Measurements from ENCODE around the gene ACVR1C. TPM values are rescaled to one million over a fixed set of nuclear protein-coding genes. Genes with fewer than 3 reads are reported as not detected.
"Not testable (repeated sequence)": the region's sequence is repeated elsewhere in the genome, so short reads cannot be mapped to it uniquely, and the experiment has no call there.

ACVR1C gene
- total RNA-seq, 2 donors from 2014 or later = 0.67 to 1.1 TPM

GRCh38 chr2:157526070-157526469, 102.6 kb downstream of the ACVR1C start:
- Histone ChIP-seq H3K9me3 (no peaks in the 10 kb centered on the region), H3K27ac (no peak overlapping the region), H3K4me1 (no peaks in the 10 kb centered on the region), H3K36me3 (no peaks in the 10 kb centered on the region), H3K27me3 (no peaks in the 10 kb centered on the region), H3K4me3 (no peak overlapping the region)
- TF ChIP-seq, protein P1, sequence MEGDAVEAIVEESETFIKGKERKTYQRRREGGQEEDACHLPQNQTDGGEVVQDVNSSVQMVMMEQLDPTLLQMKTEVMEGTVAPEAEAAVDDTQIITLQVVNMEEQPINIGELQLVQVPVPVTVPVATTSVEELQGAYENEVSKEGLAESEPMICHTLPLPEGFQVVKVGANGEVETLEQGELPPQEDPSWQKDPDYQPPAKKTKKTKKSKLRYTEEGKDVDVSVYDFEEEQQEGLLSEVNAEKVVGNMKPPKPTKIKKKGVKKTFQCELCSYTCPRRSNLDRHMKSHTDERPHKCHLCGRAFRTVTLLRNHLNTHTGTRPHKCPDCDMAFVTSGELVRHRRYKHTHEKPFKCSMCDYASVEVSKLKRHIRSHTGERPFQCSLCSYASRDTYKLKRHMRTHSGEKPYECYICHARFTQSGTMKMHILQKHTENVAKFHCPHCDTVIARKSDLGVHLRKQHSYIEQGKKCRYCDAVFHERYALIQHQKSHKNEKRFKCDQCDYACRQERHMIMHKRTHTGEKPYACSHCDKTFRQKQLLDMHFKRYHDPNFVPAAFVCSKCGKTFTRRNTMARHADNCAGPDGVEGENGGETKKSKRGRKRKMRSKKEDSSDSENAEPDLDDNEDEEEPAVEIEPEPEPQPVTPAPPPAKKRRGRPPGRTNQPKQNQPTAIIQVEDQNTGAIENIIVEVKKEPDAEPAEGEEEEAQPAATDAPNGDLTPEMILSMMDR (IDR thresholded peaks at IDR 0.05) = no peak
- no peak for DNase-seq (ENCODE audit: low spot score)

GRCh38 chr2:157523270-157524247, 105.1 kb downstream of the ACVR1C start:
- Histone ChIP-seq H3K27me3 (no peaks in the 10 kb centered on the region), H3K27ac (no peak overlapping the region), H3K36me3 (no peaks in the 10 kb centered on the region), H3K9me3 (no peaks in the 10 kb centered on the region), H3K4me1 (no peaks in the 10 kb centered on the region), H3K4me3 (no peak overlapping the region)
- TF ChIP-seq, protein P1 (IDR thresholded peaks at IDR 0.05) = no peak
- DNase-seq (ENCODE audit: low spot score) = no peak

DNA sequence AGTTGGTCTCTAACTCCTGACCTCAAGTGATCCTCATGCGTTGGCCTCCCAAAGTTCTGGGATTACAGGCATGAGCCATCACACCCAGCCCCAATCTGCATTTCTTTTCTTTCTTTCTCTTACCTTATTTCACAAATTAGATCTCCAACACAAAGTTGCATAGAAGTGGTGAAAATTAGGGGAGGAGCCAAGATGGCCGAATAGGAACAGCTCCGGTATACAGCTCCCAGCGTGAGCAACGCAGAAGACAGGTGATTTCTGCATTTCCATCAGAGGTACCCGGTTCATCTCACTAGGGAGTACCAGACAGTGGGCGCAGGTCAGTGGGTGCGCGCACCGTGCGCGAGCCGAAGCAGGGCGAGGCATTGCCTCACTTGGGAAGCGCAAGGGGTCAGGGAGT, 113.7 kb downstream of the ACVR1C start:
- DNase-seq (ENCODE audit: low spot score); H3K4me3 ChIP-seq; H3K9me3 ChIP-seq; H3K4me1 ChIP-seq; H3K27ac ChIP-seq; H3K27me3 ChIP-seq; H3K36me3 ChIP-seq: not testable (repeated sequence)

- no peak for DNase-seq (ENCODE audit: low spot score)
- TF ChIP-seq, protein P1 (IDR thresholded peaks at IDR 0.05) = peak in 1 of 2 donors; percentile 25
- H3K4me3 ChIP-seq = no peak overlapping the region
- H3K4me1 ChIP-seq = no peaks in the 10 kb centered on the region
- no peak overlapping the region for H3K27ac ChIP-seq
- H3K36me3 ChIP-seq = no peaks in the 10 kb centered on the region
- peaks cover 0 to 3% of the 10 kb centered on the region in 2 donors for H3K9me3 ChIP-seq
- no peaks in the 10 kb centered on the region for H3K27me3 ChIP-seq
These were observed 118.9 kb downstream of the ACVR1C start for GRCh38 chr2:157509744-157510143.

GRCh38 chr2:157508676-157509075, 120.0 kb downstream of the ACVR1C start:
- no peak for DNase-seq (ENCODE audit: low spot score)

GRCh38 chr2:157506586-157506985, 122.1 kb downstream of the ACVR1C start:
- DNase-seq (ENCODE audit: low spot score) = no peak
- Histone ChIP-seq H3K4me1 (no peaks in the 10 kb centered on the region), H3K9me3 (peaks cover 0 to 3% of the 10 kb centered on the region in 2 donors), H3K36me3 (no peaks in the 10 kb centered on the region), H3K4me3 (no peak overlapping the region), H3K27me3 (no peaks in the 10 kb centered on the region), H3K27ac (no peak overlapping the region)
- TF ChIP-seq, protein P1 (IDR thresholded peaks at IDR 0.05) = no peak

More at GRCh38 chr2:157508676-157509075, 120.0 kb downstream of the ACVR1C start:
- Histone ChIP-seq H3K4me1 (no peaks in the 10 kb centered on the region), H3K36me3 (no peaks in the 10 kb centered on the region), H3K4me3 (no peak overlapping the region), H3K27ac (no peak overlapping the region), H3K9me3 (peaks cover 0 to 3% of the 10 kb centered on the region in 2 donors), H3K27me3 (no peaks in the 10 kb centered on the region)
- TF ChIP-seq, protein P1 (IDR thresholded peaks at IDR 0.05) = no peak
